ENCODE measurements around the gene GNAO1.

GNAO1 gene

DNA sequence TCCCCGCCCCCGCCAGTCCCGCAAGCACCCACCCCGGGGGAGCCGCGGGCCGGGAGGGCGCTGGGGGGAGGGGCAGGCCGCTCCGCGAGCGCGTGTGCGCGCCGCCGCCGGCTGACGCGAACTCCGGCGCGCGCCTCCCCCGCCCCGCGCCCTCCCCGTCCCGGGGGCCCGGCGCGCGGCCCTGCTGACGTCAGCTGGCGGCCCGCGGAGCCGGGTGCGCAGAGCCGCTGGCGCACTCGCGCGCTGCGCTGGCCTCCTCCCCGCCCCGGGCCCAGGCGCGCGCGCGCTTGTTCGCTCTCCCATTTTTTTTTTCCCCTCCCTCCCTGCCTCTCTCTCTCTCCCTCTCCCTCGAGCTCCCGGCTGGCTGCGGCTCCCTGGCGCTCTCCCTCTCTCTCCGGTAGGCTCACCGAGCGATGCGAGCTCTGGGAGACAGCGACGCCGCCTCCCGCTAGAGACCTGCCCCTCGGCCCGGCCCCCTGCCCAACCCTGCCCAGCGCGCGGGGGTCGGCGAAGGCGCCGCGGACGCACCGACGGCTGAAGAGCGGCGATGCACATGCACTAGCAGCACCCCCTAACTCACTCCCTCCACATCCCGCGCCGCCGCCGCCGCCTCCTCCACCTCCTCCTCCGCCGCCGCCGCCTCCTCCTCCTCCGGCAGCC is at the start of gene GNAO1:
Gene GNAO1 (plus strand): TSS at position 334 of the 660 bp plus-strand sequence. CDS start 747 bp downstream, outside the sequence.
- H3K4me1 ChIP-seq (ENCODE audit: control insufficient read depth, low read depth, low read length): peaks cover 30% of the 10 kb centered on the region
- H3K9ac ChIP-seq (ENCODE audit: low read length): peak within 1 kb of the TSS; percentile 29
- H3K27ac ChIP-seq (ENCODE audit: low read length): no peak within 1 kb of the TSS

GRCh38 chr16:56143666-56144065 is 47.6 kb upstream of the GNAO1 start:
- Histone ChIP-seq H3K9ac (ENCODE audit: low read length) (no peak overlapping the region), H3K27me3 (ENCODE audit: control insufficient read depth, insufficient read depth, low read length) (no peaks in the 10 kb centered on the region), H3K4me3 (ENCODE audit: low read length) (no peak overlapping the region), H3K9me3 (ENCODE audit: control insufficient read depth, low read depth, low read length) (no peaks in the 10 kb centered on the region), H3K4me1 (ENCODE audit: control insufficient read depth, low read depth, low read length) (no peaks in the 10 kb centered on the region), H3K36me3 (ENCODE audit: control insufficient read depth, low read depth, low read length) (no peaks in the 10 kb centered on the region), H3K27ac (ENCODE audit: low read length) (no peak overlapping the region)

More for the DNA sequence above, at the start of gene GNAO1:
- no peaks in the 10 kb centered on the region for H3K36me3 ChIP-seq (ENCODE audit: control insufficient read depth, low read depth, low read length)
- H3K9me3 ChIP-seq (ENCODE audit: control insufficient read depth, low read depth, low read length): no peaks in the 10 kb centered on the region
- H3K27me3 ChIP-seq (ENCODE audit: control insufficient read depth, insufficient read depth, low read length): peaks cover 50% of the 10 kb centered on the region
- H3K4me3 ChIP-seq (ENCODE audit: low read length): peak within 1 kb of the TSS; percentile 74

GRCh38 chr16:56145369-56145768 is 45.9 kb upstream of the GNAO1 start:
- Histone ChIP-seq H3K27me3 (ENCODE audit: control insufficient read depth, insufficient read depth, low read length) (no peaks in the 10 kb centered on the region), H3K4me3 (ENCODE audit: low read length) (no peak overlapping the region), H3K9me3 (ENCODE audit: control insufficient read depth, low read depth, low read length) (no peaks in the 10 kb centered on the region), H3K9ac (ENCODE audit: low read length) (no peak overlapping the region), H3K4me1 (ENCODE audit: control insufficient read depth, low read depth, low read length) (no peaks in the 10 kb centered on the region), H3K27ac (ENCODE audit: low read length) (no peak overlapping the region), H3K36me3 (ENCODE audit: control insufficient read depth, low read depth, low read length) (no peaks in the 10 kb centered on the region)

GRCh38 chr16:56151621-56152020 is 39.7 kb upstream of the GNAO1 start:
- Histone ChIP-seq H3K9ac (ENCODE audit: low read length) (no peak overlapping the region), H3K27ac (ENCODE audit: low read length) (no peak overlapping the region), H3K4me3 (ENCODE audit: low read length) (no peak overlapping the region), H3K27me3 (ENCODE audit: control insufficient read depth, insufficient read depth, low read length) (no peaks in the 10 kb centered on the region), H3K9me3 (ENCODE audit: control insufficient read depth, low read depth, low read length) (peaks cover 4% of the 10 kb centered on the region), H3K4me1 (ENCODE audit: control insufficient read depth, low read depth, low read length) (no peaks in the 10 kb centered on the region), H3K36me3 (ENCODE audit: control insufficient read depth, low read depth, low read length) (no peaks in the 10 kb centered on the region)

- no peak overlapping the region for H3K9ac ChIP-seq (ENCODE audit: low read length)
- H3K27ac ChIP-seq (ENCODE audit: low read length): no peak overlapping the region
- no peak overlapping the region for H3K4me3 ChIP-seq (ENCODE audit: low read length)
- H3K9me3 ChIP-seq (ENCODE audit: control insufficient read depth, low read depth, low read length): no peaks in the 10 kb centered on the region
- H3K4me1 ChIP-seq (ENCODE audit: control insufficient read depth, low read depth, low read length): no peaks in the 10 kb centered on the region
- H3K27me3 ChIP-seq (ENCODE audit: control insufficient read depth, insufficient read depth, low read length): no peaks in the 10 kb centered on the region
- H3K36me3 ChIP-seq (ENCODE audit: control insufficient read depth, low read depth, low read length): no peaks in the 10 kb centered on the region
These were observed 29.6 kb upstream of the GNAO1 start for GRCh38 chr16:56161658-56162057.

DNA sequence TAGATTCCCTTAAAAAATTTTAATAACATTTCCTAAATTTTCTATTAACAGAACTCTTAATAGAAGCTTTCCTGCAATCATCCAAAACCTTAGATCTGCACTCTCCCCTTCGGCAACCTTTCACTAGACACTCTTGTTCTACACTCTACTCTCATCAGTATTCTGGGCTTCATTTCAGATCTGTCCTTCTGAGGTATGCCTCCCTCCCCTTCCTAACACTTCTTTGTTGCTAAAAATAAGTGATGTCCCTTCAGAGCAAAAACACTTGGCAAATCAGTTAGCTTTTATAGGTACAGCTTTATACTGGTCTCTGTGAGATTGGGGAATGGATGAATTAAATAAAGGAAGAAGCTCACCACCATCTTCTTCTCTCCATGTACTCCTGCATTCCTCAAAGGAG is 28.2 kb upstream of the GNAO1 start:
- no peaks in the 10 kb centered on the region for H3K4me1 ChIP-seq (ENCODE audit: control insufficient read depth, low read depth, low read length)
- no peaks in the 10 kb centered on the region for H3K27me3 ChIP-seq (ENCODE audit: control insufficient read depth, insufficient read depth, low read length)
- H3K9ac ChIP-seq (ENCODE audit: low read length): no peak overlapping the region
- no peaks in the 10 kb centered on the region for H3K36me3 ChIP-seq (ENCODE audit: control insufficient read depth, low read depth, low read length)
- no peak overlapping the region for H3K4me3 ChIP-seq (ENCODE audit: low read length)
- H3K27ac ChIP-seq (ENCODE audit: low read length): no peak overlapping the region
- H3K9me3 ChIP-seq (ENCODE audit: control insufficient read depth, low read depth, low read length): no peaks in the 10 kb centered on the region

- H3K36me3 ChIP-seq (ENCODE audit: control insufficient read depth, low read depth, low read length): no peaks in the 10 kb centered on the region
- H3K27me3 ChIP-seq (ENCODE audit: control insufficient read depth, insufficient read depth, low read length): no peaks in the 10 kb centered on the region
- no peak overlapping the region for H3K9ac ChIP-seq (ENCODE audit: low read length)
- no peaks in the 10 kb centered on the region for H3K4me1 ChIP-seq (ENCODE audit: control insufficient read depth, low read depth, low read length)
- no peaks in the 10 kb centered on the region for H3K9me3 ChIP-seq (ENCODE audit: control insufficient read depth, low read depth, low read length)
- no peak overlapping the region for H3K27ac ChIP-seq (ENCODE audit: low read length)
- H3K4me3 ChIP-seq (ENCODE audit: low read length): no peak overlapping the region
These were observed 27.4 kb upstream of the GNAO1 start for GRCh38 chr16:56163938-56164337.

GRCh38 chr16:56164636-56165035 is 26.7 kb upstream of the GNAO1 start:
- no peaks in the 10 kb centered on the region for H3K9me3 ChIP-seq (ENCODE audit: control insufficient read depth, low read depth, low read length)
- H3K27ac ChIP-seq (ENCODE audit: low read length): no peak overlapping the region
- no peaks in the 10 kb centered on the region for H3K36me3 ChIP-seq (ENCODE audit: control insufficient read depth, low read depth, low read length)
- no peak overlapping the region for H3K9ac ChIP-seq (ENCODE audit: low read length)
- no peak overlapping the region for H3K4me3 ChIP-seq (ENCODE audit: low read length)
- no peaks in the 10 kb centered on the region for H3K27me3 ChIP-seq (ENCODE audit: control insufficient read depth, insufficient read depth, low read length)
- no peaks in the 10 kb centered on the region for H3K4me1 ChIP-seq (ENCODE audit: control insufficient read depth, low read depth, low read length)

DNA sequence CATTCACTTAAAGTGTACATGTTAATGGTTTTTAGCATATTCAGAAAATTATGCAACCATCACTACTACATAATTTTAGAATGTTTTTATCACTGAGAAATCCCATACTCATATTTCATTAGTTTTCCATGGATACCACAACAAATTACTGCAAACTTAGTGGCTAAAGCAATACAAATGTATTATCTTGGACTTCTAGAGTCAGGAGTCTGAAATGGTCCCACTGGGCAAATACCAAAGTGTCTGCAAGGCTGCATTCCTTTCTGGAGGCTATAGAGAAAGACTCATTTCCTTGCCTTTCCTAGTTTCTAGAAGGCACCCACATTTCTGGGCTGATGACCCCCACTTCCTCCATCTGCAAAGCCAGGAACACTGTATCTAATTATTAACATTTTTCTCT is 16.9 kb upstream of the GNAO1 start:
- Histone ChIP-seq H3K36me3 (ENCODE audit: control insufficient read depth, low read depth, low read length) (no peaks in the 10 kb centered on the region), H3K4me3 (ENCODE audit: low read length) (no peak overlapping the region), H3K4me1 (ENCODE audit: control insufficient read depth, low read depth, low read length) (no peaks in the 10 kb centered on the region)

DNA sequence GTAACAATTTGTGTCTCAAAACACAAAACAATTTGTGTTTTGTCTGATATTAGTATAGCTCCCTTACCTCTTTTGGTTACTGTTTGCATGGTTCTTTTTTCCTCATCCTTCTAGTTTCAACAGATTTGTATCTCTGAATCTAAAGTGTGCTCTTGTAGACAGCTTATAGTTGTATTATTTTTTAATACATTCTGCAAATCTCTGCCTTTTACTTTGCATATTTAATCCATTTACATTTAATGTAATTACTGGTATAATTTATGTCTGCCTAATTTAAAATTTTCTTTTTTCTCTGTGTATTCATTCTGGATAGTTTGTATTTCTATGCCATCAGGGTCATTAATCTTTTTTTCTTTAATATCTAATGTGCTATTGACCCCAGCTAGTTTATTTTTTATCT is 9.9 kb upstream of the GNAO1 start:
- no peak overlapping the region for H3K9ac ChIP-seq (ENCODE audit: low read length)
- H3K4me3 ChIP-seq (ENCODE audit: low read length): no peak overlapping the region
- H3K27me3 ChIP-seq (ENCODE audit: control insufficient read depth, insufficient read depth, low read length): no peaks in the 10 kb centered on the region
- H3K9me3 ChIP-seq (ENCODE audit: control insufficient read depth, low read depth, low read length): peaks cover 10% of the 10 kb centered on the region
- H3K36me3 ChIP-seq (ENCODE audit: control insufficient read depth, low read depth, low read length): no peaks in the 10 kb centered on the region
- no peaks in the 10 kb centered on the region for H3K4me1 ChIP-seq (ENCODE audit: control insufficient read depth, low read depth, low read length)
- H3K27ac ChIP-seq (ENCODE audit: low read length): no peak overlapping the region

More for the DNA sequence above, 16.9 kb upstream of the GNAO1 start:
- Histone ChIP-seq H3K9me3 (ENCODE audit: control insufficient read depth, low read depth, low read length) (no peaks in the 10 kb centered on the region), H3K27ac (ENCODE audit: low read length) (no peak overlapping the region), H3K27me3 (ENCODE audit: control insufficient read depth, insufficient read depth, low read length) (no peaks in the 10 kb centered on the region), H3K9ac (ENCODE audit: low read length) (no peak overlapping the region)

DNA sequence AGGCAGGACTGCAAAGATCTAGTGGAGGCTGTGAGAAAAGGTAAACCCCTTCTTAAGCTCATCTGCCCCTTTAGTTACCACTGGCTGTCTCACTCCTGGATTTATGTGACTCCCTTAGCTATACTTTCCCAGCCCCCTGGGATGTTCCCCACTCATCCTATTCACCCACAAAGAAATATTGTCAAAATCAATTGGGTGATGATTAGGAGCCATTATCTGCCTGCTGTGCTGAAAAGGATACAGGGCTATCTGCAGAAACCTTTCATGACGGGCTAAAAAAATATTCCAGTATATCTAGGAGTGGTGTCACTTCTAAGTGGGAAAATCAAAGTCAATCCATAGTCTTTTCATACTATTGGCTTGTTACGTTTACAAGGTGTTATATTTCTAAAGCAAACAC is 8.0 kb upstream of the GNAO1 start:
- Histone ChIP-seq H3K4me1 (ENCODE audit: control insufficient read depth, low read depth, low read length) (no peaks in the 10 kb centered on the region), H3K27me3 (ENCODE audit: control insufficient read depth, insufficient read depth, low read length) (peaks cover under 1% of the 10 kb centered on the region), H3K4me3 (ENCODE audit: low read length) (no peak overlapping the region), H3K9ac (ENCODE audit: low read length) (no peak overlapping the region), H3K36me3 (ENCODE audit: control insufficient read depth, low read depth, low read length) (no peaks in the 10 kb centered on the region), H3K27ac (ENCODE audit: low read length) (no peak overlapping the region), H3K9me3 (ENCODE audit: control insufficient read depth, low read depth, low read length) (peaks cover 10% of the 10 kb centered on the region)

DNA sequence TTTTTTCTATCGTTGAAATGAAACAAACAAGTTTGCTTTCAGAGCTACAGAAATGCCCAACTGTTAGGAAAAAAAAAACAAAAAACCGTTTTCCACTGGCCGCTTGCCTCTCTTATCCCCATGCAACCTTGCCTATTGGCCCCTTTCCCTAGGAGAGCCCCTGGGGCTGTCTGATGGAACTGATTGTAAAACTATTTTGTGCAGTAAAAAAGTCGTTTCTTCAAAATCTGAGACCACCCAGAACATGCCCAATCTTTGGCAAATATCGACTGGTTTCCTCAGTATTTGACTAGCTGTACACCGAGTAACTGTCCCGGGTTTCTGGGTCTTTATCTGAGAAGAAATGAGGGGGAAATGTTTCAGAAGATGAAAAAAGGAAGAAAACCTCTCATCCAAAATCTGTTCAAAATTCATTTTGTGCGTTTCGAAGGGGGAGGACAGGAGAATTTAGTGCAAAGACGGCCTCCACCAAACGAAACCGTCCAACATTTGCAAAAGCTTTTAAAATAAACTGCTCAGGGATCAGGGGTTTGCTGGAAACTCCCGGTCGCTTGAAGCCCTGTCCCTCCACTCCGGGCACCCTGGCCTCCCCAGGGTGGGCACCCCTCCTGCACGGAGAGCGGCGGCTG is 1.1 kb upstream of the GNAO1 start:
- H3K27me3 ChIP-seq (ENCODE audit: control insufficient read depth, insufficient read depth, low read length): peaks cover 50% of the 10 kb centered on the region

More for the DNA sequence above, 1.1 kb upstream of the GNAO1 start:
- H3K4me3 ChIP-seq (ENCODE audit: low read length): peak overlapping the region; percentile 73
- no peaks in the 10 kb centered on the region for H3K9me3 ChIP-seq (ENCODE audit: control insufficient read depth, low read depth, low read length)
- H3K4me1 ChIP-seq (ENCODE audit: control insufficient read depth, low read depth, low read length): peaks cover 30% of the 10 kb centered on the region
- H3K36me3 ChIP-seq (ENCODE audit: control insufficient read depth, low read depth, low read length): no peaks in the 10 kb centered on the region
- H3K27ac ChIP-seq (ENCODE audit: low read length): no peak overlapping the region
- H3K9ac ChIP-seq (ENCODE audit: low read length): peak overlapping the region; percentile 29

Data from iPS-18a (cell line).